SIG-M5 treated with dmso at 0.1 percent for 504 hours (cell line): ENCODE measurements around the gene BOC.

ENCODE experiments used
- DNase-seq: peaks from one replicate; lab custom pipeline; 2025; ENCODE audit not compliant: unreplicated experiment; lab: John Stamatoyannopoulos, UW

Gene BOC

GRCh38 chr3:113221721-113222257, 10.4 kb downstream of the BOC start:
- no peak for DNase-seq

DNA sequence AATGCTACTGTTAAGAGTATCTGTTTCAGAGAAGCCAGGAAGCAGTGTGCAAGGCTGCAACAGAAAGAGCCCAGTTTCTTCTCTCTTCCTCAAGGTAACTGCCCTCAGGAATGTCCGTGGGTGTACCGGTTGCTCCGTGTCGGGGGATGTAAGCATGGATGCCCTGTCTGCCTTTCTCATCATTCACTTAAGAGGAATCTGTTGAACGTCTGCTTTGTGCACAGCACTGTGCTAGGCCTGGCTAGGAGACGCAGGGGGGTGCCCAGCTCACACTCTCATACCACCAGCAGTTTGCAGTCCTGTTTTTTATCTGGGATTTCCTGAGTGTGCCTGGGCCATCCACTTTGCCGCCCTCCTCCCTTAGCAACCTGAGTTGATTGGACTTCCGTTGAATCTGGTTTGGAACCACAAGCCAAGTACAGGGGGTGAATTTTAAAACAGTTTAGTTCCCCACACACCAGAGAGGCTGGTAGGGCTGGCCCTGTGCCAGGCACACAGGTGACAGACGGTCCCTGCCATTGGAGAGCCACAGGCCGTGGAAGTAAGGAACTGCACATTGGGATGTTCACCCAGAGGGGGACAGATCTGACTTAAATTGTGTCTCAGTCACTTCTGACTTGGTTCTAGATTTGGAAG, 11.2 kb downstream of the BOC start:
- DNase-seq = no peak

DNA sequence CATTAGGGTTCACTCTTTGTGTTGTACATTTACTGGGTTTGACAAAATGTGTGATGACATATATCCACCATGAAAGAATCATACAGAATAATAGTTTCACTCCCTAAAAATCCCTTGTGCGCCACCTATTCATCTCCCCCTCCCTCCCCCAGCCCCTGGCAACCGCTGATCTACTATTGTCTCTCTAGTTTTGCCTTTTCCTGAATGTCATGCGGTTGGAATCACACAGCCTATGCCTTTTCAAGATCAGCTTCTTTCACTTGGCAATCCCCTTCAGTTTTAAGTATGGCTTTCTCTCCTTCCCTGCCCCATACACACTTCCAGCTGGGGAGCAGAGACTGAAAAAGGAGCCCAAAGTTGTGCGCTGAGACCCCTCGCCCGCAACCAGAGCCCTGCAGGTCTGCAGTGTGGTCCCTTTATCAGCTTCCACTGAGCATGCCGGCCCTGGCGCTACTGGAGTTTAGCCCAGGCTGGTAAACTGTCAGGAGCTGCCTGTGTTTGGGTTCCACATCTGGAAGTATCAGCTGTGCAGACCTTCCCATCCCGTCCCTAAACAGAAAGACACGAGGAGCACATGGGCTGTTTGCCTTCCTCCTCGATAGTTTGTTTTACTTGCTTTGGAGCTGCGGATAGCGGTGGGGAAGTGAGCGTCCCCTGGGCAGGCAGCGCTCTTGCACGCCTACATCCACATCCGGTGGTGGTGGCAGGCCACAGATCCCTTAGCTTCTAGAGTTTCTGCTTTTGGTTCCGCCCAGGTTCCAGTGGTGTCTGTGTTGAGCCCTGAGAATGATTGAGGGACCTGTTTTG, 12.3 kb downstream of the BOC start:
- peak; percentile 8 for DNase-seq

DNA sequence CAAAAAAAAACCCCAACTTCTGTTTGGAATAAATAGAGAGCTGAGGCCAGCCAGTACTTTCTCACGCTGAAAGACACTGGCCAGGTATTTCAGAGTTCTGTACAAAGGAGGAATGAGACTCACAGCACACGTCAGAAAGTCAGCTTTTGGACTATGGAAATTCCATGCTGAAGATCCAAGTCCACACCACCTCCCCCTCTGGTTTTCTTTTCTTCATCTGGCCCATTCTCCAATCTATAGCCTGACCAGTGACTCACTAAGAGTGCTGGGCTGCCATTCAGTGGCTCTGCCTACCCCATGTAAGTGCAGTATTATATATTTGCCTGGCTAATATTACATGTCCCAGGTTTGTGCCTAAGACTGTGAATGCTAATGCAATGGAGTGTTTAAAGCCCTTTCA, 13.9 kb downstream of the BOC start:
- no peak for DNase-seq

- no peak for DNase-seq
Measured at GRCh38 chr3:113226491-113226890, 15.1 kb downstream of the BOC start.

GRCh38 chr3:113227146-113227545, 15.8 kb downstream of the BOC start:
- no peak for DNase-seq

GRCh38 chr3:113228498-113229286, 17.3 kb downstream of the BOC start:
- no peak for DNase-seq

- DNase-seq = no peak
Measured at GRCh38 chr3:113231391-113231790, 20.0 kb downstream of the BOC start.

DNA sequence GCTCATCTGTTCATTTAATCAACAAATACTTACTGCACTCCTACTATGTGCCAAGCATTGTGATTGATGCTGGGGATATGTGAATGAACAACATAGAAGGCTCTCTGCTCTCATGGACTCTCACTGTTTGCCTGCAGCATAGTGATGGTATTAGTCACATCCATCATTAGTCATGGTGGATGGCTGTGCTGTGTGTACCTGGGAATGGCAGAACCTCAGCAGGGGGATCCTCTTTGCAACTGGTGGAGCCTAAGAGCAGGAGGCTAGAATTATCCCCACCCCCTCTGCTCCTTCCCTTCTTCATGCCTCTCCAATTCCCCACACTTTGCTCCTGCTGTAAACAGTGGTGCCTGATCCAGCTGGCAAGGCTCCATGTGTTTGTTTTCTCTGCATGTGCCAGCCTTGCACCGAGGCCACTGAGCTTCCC, 20.5 kb downstream of the BOC start:
- DNase-seq = no peak

- no peak for DNase-seq
Measured at GRCh38 chr3:113232342-113232741, 21.0 kb downstream of the BOC start.

DNA sequence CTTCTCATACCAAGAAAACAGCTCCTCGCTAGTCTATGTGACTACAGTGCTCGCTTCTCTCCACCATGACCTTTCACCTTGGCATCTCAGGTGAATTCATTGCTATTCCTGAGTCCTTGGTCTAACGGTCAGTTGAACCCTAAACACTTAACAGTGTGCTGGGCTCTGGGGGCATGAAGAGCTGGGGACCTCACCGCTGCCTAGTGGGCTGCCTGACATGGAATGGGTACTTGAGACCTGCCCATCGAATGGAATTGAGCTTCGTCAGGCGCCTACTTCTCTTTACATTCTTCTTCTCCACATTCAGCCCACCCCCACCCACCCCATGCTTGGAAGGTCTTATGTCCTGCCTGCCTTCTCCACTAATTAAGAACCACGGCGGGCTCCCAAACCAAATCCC, 22.1 kb downstream of the BOC start:
- DNase-seq = no peak

GRCh38 chr3:113234028-113234427, 22.7 kb downstream of the BOC start:
- DNase-seq = no peak

GRCh38 chr3:113234688-113235260, 23.4 kb downstream of the BOC start:
- DNase-seq = no peak

DNA sequence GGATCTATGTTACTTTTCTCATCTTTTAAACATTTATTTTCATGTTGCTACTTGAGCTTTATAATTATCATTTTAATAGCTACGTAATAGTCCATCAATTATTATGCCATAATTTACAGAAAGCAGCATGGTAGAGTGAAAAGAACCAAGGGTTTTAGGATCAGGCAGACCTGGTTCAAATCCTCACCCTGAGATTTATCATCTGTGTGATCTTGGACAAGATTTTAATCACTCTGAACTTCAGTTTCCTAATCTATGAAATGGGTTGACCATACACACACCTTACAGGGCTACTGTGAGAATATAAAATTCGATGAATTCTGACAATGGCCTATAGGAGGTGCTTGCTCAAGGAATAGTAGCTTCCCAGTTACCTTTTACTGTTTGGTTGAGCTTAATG, 27.1 kb downstream of the BOC start:
- DNase-seq = no peak

DNA sequence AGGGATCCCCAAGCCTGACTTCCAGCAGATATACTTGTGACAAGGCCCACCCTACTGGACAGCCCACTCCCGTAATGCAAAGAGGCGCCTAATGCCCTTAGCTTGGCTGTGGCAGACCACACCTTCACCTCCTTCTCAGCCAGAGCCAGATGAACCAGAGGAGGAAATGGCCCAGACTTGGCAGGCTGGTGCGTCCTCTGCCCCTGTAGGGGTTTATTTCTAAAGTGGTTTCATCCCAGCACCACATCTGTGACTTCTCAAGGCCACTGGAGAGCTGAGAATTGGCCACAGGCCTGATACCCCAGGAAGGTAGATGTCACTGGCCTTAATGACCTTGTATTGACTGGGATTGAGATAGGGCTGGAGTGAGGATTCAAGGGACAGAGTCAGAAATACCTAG, 29.5 kb downstream of the BOC start:
- no peak for DNase-seq

DNA sequence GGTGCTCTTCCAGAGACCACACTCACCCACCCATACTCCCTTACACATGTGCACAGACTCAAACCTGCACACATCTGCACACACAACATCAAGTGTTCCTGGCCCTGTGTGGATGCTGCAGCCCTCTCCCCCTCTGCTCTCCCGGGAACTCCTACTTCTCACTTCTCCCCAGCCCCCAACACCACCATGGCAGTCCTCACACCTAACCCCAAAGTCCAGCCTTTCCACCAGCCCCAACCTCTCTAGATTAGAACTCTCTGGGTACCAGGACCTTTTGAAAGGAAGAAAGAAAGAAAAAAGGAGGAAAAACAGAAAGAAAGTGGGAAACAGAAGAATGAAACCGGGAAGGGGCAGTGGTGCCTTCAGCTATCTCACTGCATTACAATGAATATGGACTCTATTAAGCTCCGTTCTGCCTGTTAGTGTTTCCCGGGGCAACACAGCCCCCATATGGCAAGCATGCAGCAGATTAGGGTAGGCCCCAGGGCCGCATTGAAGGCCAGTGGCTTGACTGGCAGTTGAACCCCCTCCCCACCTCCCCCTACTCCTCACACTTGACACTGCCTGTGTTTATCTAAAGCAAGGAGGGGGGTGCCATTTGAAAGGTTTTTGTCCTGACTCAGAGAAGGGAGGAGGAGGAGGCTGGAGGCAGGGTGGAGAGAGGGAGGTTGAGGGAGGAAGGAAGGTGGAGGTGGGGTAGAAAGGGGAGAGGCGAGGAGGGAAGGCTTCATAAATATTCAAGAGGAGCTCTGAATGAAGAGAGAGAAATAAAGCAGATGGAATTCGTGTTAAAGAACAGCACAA, 30.1 kb downstream of the BOC start:
- DNase-seq = no peak

- peak; percentile 59 for DNase-seq
Measured at GRCh38 chr3:113242096-113242581, 30.8 kb downstream of the BOC start.

DNA sequence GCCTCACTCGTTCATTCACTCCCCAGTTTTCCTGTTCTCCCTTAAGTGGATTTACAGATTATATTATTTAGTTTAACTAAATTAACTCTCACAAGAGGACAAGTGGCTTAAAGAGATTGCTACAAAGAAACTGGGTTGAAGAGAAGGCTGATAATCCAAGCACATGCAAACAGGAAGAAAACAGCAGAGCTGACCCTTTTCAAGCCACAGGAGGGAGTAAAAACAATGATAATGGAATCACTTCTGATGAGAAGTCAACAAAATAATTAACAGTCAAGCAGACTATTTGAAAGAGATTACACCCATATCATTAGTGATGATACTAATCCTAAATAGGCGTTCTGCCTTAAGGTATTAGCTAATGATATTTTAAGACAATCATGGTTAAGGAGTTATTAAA, 31.7 kb downstream of the BOC start:
- no peak for DNase-seq

DNA sequence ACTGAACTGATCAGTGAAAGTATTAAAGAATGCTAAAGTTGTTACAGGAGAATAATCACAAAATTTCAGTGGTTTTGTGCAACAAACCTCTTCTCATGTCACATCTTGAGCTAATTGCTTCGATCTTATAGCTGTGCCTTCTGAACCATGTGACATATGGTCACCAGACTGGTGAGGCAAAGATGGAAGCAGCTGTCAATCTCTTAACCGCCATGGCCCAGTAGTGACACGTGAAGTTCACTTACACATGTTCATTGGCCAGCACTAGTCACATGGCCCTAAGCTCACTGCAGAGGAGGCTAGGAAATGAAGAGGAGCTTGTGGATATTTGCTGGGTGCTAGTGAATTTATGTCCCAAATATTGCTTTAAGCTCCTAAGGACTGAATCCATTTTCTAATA, 32.5 kb downstream of the BOC start:
- DNase-seq = no peak

DNA sequence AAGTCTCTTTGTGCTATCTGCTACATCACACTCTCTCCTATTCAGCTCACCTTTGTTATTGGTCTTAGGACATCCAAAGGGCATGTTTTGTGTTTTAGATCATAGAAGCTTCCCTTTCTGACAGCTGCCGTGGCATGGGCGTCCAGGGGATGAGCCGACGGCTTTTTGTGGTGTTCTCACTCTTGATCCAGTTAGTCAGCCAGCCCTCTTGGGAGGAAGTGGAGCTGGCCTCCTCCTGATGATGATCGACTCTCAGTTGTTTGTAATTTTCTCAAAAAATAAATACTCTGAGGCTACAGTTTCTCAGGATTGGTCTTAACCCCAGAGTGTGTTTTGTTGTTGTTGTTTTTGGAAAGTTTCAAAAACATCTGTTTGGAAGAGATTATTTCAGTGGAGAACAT, 34.4 kb downstream of the BOC start:
- no peak for DNase-seq
